Ovary (tissue), 3 donors: Measurements from ENCODE around the gene MROH2B.

Source experiments
- CTCF ChIP-seq, 3 donors: fragments of 450-650 bp in 2 of 3; fragments of 200-600 bp in 1 of 3; IDR thresholded peaks; one replicate each; pipeline versions ENCODE4 v1.5.1 to v1.8.0; 2016 to 2022; ENCODE audit warnings: antibody characterized with exemption in 3 of 3, mild to moderate bottlenecking in 1 of 3
- EP300 ChIP-seq: sonication (generic); formaldehyde crosslinking; IDR thresholded peaks from one replicate; pipeline ENCODE4 v1.6.1; 2017; ENCODE audit warnings: antibody characterized with exemption
- POLR2A ChIP-seq: fragments of 450-650 bp; IDR thresholded peaks from one replicate; pipeline ENCODE4 v1.6.1; 2017; ENCODE audit warnings: antibody characterized with exemption, mild to moderate bottlenecking, moderate library complexity
- donor health status: DM: no; HTN: no; CAD: no.

- no peak for TF ChIP-seq CTCF (IDR thresholded peaks at IDR 0.05)
- TF ChIP-seq POLR2A: no peak
- no peak for TF ChIP-seq EP300
Observed at GRCh38 chr5:41067714-41068568, 3.2 kb downstream of the MROH2B start.
